A549 (cell line): ENCODE data around the gene ARHGEF37. TPM values are rescaled to one million over a fixed set of nuclear protein-coding genes. Genes with fewer than 3 reads are reported as not detected.

Experiments
- ATAC-seq, 2 experiments: fragments of 200-7000 bp in 1 of 2; fragments of >200 bp in 1 of 2; cut with Nextera tagmentation in 1 of 2; cut with Tn5 transposase in 1 of 2; 3 replicates each; pipeline versions ENCODE4 v1.8.0 to v1.9.1; 2018 to 2020; ENCODE audit warnings: mild to moderate bottlenecking in 1 of 2, moderate library complexity in 1 of 2
- CTCF ChIA-PET: fragments of 300-600 bp; sonication (Branson Sonifier 250); formaldehyde crosslinking; extraction: SDS; loops from one replicate; lab custom pipeline; 2021; ENCODE audit warnings: antibody characterized with exemption, inconsistent platforms; lab: Yijun Ruan, JAX
- POLR2A ChIA-PET: fragments of 350-600 bp; formaldehyde crosslinking; extraction: SDS; loops from one replicate; lab custom pipeline; 2021; ENCODE audit warnings: antibody characterized with exemption, inconsistent platforms; lab: Yijun Ruan, JAX
- DNase-seq, 2 experiments: peaks; one replicate each; pipeline versions ENCODE4 v3.0.0 to v3.0.0-alpha.2; 2011 to 2016; ENCODE audit warnings: low read depth in 1 of 2, low spot score in 1 of 2
- FAIRE-seq: peaks from 2 replicates; lab custom pipeline; 2011; peaks lifted over from hg19 to GRCh38; lab: Jason Lieb, UNC
- H3K27ac ChIP-seq, 2 experiments: fragments of >200 bp; sonication (Bioruptor Twin); formaldehyde crosslinking; 3 replicates each; pipeline ENCODE4 v1.5.1; 2016 to 2017
- H3K4me1 ChIP-seq: fragments of >200 bp; sonication (Bioruptor Twin); formaldehyde crosslinking; 3 replicates; pipeline ENCODE4 v1.6.1; 2016
- H3K4me2 ChIP-seq: fragments of >200 bp; sonication (Bioruptor Twin); formaldehyde crosslinking; 3 replicates; pipeline ENCODE4 v1.6.1; 2016
- H3K4me3 ChIP-seq: fragments of >200 bp; sonication (Bioruptor Twin); formaldehyde crosslinking; 3 replicates; pipeline ENCODE4 v1.5.1; 2016
- H3K9me3 ChIP-seq: fragments of >200 bp; sonication (Bioruptor Twin); formaldehyde crosslinking; 3 replicates; pipeline ENCODE4 v1.6.1; 2016
- BHLHE40 ChIP-seq: IDR thresholded peaks from 2 replicates; pipeline ENCODE4 v1.6.1; 2012; ENCODE audit warnings: low read depth, low read length, inconsistent platforms
- CBX2 ChIP-seq: fragments of 200-600 bp; sonication (generic); IDR thresholded peaks from 2 replicates; pipeline ENCODE4 v1.6.1; 2016; ENCODE audit warnings: low read depth, mild to moderate bottlenecking, borderline replicate concordance
- EHF ChIP-seq: fragments of 250-450 bp; sonication (Bioruptor Pico); IDR thresholded peaks from 2 replicates; pipeline ENCODE4 v1.5.0; 2020; ENCODE audit warnings: mild to moderate bottlenecking
- ESRRA ChIP-seq: fragments of 150-350 bp; IDR thresholded peaks from 2 replicates; pipeline ENCODE4 v1.6.1; 2014; ENCODE audit warnings: mild to moderate bottlenecking, low read length, borderline replicate concordance
- HDAC2 ChIP-seq: fragments of 200-600 bp; sonication (generic); IDR thresholded peaks from 2 replicates; pipeline ENCODE4 v1.6.1; 2016
- HEYL ChIP-seq: fragments of 250-450 bp; sonication (Bioruptor Pico); IDR thresholded peaks from 2 replicates; pipeline ENCODE4 v1.8.0; 2021; ENCODE audit warnings: mild to moderate bottlenecking, moderate library complexity
- HOXA7 ChIP-seq: fragments of 250-450 bp; sonication (Bioruptor Pico); IDR thresholded peaks from 2 replicates; pipeline ENCODE4 v1.5.0; 2020; ENCODE audit warnings: mild to moderate bottlenecking, moderate library complexity
- JUNB ChIP-seq: fragments of >200 bp; sonication (Bioruptor Twin); formaldehyde crosslinking; IDR thresholded peaks from 2 replicates; pipeline ENCODE4 v1.6.1; 2016
- KDM1A ChIP-seq: fragments of 200-600 bp; sonication (generic); IDR thresholded peaks from 2 replicates; pipeline ENCODE4 v1.6.1; 2016; ENCODE audit warnings: low read depth, mild to moderate bottlenecking
- MAFK ChIP-seq: fragments of 450-650 bp; IDR thresholded peaks from 2 replicates; pipeline ENCODE4 v1.6.1; 2014; ENCODE audit not compliant: partially characterized antibody
- MYC ChIP-seq: IDR thresholded peaks from 2 replicates; pipeline ENCODE4 v1.6.1; 2012; ENCODE audit warnings: mild to moderate bottlenecking, inconsistent platforms, low read length, improper control_type of control experiment, borderline replicate concordance
- NFE2L2 ChIP-seq: fragments of 150-350 bp; conservative IDR thresholded peaks from 2 replicates; pipeline ENCODE4 v1.6.1; 2014; ENCODE audit warnings: low read length
- POLR2A ChIP-seq: IDR thresholded peaks from 2 replicates; pipeline ENCODE4 v1.6.1; 2012; ENCODE audit warnings: mild to moderate bottlenecking, low read length
- RNF2 ChIP-seq: fragments of 200-600 bp; sonication (generic); IDR thresholded peaks from 2 replicates; pipeline ENCODE4 v1.6.1; 2016; ENCODE audit warnings: low read depth, mild to moderate bottlenecking, antibody characterized with exemption, moderate library complexity, borderline replicate concordance
- SREBF2 ChIP-seq: fragments of 450-650 bp; IDR thresholded peaks from 2 replicates; pipeline ENCODE4 v1.6.1; 2014; ENCODE audit warnings: mild to moderate bottlenecking, moderate library complexity
- TFCP2L1 ChIP-seq: fragments of 250-450 bp; sonication (Bioruptor Pico); IDR thresholded peaks from 2 replicates; pipeline ENCODE4 v1.5.0; 2021; ENCODE audit warnings: mild to moderate bottlenecking
- TP53 ChIP-seq: fragments of 250-450 bp; sonication (Bioruptor Pico); IDR thresholded peaks from 2 replicates; pipeline ENCODE4 v1.5.0; 2021; ENCODE audit warnings: mild to moderate bottlenecking, moderate library complexity
- ZC3H11A ChIP-seq: fragments of 450-650 bp; IDR thresholded peaks from 2 replicates; pipeline ENCODE4 v1.6.1; 2014; ENCODE audit warnings: antibody characterized with exemption, mild to moderate bottlenecking
- ZNF302 ChIP-seq: fragments of 250-450 bp; sonication (Bioruptor Pico); IDR thresholded peaks from 2 replicates; pipeline ENCODE4 v1.9.0; 2021; ENCODE audit warnings: inconsistent platforms, mild to moderate bottlenecking, moderate library complexity
- WGBS: methylation state at CpG from one replicate; pipeline ENCODE4 v1.1.6; 2017; ENCODE audit errors: missing lambda C conversion rate; 5-methylcytosine and 5-hydroxymethylcytosine counted together
- polyA plus RNA-seq, 4 experiments: library from polyadenylated mRNA; depleted of rRNA in 3 of 4; stranded (reverse); fragments of >200 nt; fragmentation: RNase III in 1 of 4; extraction: RNeasy Plus Mini Kit Qiagen cat#74134 plus additional on column Dnase treatment in 1 of 4; gene quantifications; 2 replicates in 3 of 4; 3 replicates in 1 of 4; pipeline ENCODE4 v1.2.3, GENCODE V29; 2011 to 2017
- TF ChIP-seq, protein P1 (sequence below): IDR thresholded peaks from 2 replicates; pipeline ENCODE4 v1.6.1; 2012
- TF ChIP-seq, protein P2 (sequence below): IDR thresholded peaks from 2 replicates; pipeline ENCODE4 v1.6.1; 2012; ENCODE audit warnings: low read depth, borderline replicate concordance
- TF ChIP-seq, protein P3 (sequence below): fragments of 250-450 bp; sonication (Bioruptor Pico); IDR thresholded peaks from 2 replicates; pipeline ENCODE4 v1.5.0; 2020; ENCODE audit warnings: low read depth, mild to moderate bottlenecking, moderate library complexity
- TF ChIP-seq, protein P4 (sequence below): fragments of 450-650 bp; IDR thresholded peaks from 2 replicates; pipeline ENCODE4 v1.6.1; 2014; ENCODE audit warnings: antibody characterized with exemption
- TF ChIP-seq, protein P5 (sequence below): fragments of >200 bp; sonication (Bioruptor Twin); formaldehyde crosslinking; IDR thresholded peaks from 3 replicates; pipeline ENCODE4 v1.6.1; 2016
- TF ChIP-seq, protein P6 (sequence below): fragments of 250-450 bp; sonication (Bioruptor Pico); IDR thresholded peaks from 2 replicates; pipeline ENCODE4 v1.5.0; 2021; ENCODE audit warnings: mild to moderate bottlenecking, moderate library complexity, borderline replicate concordance

Gene ARHGEF37
- polyA plus RNA-seq, 2 of the 4 experiments (the other 2 are of a cell fraction), result 1.2 to 1.5 TPM

DNA sequence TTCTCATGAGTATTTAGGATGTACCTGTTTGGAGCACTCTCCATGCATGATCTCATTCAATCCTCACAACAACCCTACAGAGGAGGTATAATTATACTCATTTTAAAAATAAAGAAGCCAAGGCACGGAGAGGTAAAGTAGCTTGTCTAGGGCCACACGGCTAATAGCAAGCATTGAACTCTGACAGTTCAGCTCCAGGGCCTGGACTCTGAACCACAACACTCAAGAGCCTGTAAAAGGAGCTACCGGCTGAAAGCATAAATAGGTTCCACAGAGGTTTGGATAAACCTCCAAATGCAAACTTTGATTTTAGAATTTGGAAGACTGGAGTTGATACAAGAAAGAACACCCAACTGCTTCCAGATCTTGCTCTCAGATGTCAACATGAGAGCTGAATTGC is 41.2 kb downstream of the ARHGEF37 start:
- no peak for DNase-seq
- H3K4me1 ChIP-seq, result peaks cover 9% of the 10 kb centered on the region; the same call in 1 of the 3 replicates
- no peak overlapping the region for H3K4me3 ChIP-seq
- POLR2A ChIA-PET, result interaction anchor here (1.6 kb wide), 1 partner anchor 71 kb away, joined by 3 read pairs; the partner anchor contains the start of gene CSNK1A1
- TF ChIP-seq, protein P1, sequence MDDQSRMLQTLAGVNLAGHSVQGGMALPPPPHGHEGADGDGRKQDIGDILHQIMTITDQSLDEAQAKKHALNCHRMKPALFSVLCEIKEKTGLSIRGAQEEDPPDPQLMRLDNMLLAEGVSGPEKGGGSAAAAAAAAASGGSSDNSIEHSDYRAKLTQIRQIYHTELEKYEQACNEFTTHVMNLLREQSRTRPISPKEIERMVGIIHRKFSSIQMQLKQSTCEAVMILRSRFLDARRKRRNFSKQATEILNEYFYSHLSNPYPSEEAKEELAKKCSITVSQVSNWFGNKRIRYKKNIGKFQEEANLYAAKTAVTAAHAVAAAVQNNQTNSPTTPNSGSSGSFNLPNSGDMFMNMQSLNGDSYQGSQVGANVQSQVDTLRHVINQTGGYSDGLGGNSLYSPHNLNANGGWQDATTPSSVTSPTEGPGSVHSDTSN, result no peak
- TF ChIP-seq TP53 (CRISPR knock-in tag) (no peak), HEYL (CRISPR knock-in tag) (no peak), ZC3H11A (no peak), KDM1A (no peak), JUNB (no peak), RNF2 (no peak), ZNF302 (CRISPR knock-in tag) (no peak), ESRRA (no peak), BHLHE40 (no peak), TFCP2L1 (no peak), NFE2L2 (no peak), MYC (no peak)
- TF ChIP-seq, protein P2, sequence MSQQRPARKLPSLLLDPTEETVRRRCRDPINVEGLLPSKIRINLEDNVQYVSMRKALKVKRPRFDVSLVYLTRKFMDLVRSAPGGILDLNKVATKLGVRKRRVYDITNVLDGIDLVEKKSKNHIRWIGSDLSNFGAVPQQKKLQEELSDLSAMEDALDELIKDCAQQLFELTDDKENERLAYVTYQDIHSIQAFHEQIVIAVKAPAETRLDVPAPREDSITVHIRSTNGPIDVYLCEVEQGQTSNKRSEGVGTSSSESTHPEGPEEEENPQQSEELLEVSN, result no peak
- TF ChIP-seq, protein P3, sequence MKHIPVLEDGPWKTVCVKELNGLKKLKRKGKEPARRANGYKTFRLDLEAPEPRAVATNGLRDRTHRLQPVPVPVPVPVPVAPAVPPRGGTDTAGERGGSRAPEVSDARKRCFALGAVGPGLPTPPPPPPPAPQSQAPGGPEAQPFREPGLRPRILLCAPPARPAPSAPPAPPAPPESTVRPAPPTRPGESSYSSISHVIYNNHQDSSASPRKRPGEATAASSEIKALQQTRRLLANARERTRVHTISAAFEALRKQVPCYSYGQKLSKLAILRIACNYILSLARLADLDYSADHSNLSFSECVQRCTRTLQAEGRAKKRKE (CRISPR knock-in tag), result no peak
- TF ChIP-seq, protein P4, sequence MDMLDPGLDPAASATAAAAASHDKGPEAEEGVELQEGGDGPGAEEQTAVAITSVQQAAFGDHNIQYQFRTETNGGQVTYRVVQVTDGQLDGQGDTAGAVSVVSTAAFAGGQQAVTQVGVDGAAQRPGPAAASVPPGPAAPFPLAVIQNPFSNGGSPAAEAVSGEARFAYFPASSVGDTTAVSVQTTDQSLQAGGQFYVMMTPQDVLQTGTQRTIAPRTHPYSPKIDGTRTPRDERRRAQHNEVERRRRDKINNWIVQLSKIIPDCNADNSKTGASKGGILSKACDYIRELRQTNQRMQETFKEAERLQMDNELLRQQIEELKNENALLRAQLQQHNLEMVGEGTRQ, result no peak
- TF ChIP-seq, protein P5, sequence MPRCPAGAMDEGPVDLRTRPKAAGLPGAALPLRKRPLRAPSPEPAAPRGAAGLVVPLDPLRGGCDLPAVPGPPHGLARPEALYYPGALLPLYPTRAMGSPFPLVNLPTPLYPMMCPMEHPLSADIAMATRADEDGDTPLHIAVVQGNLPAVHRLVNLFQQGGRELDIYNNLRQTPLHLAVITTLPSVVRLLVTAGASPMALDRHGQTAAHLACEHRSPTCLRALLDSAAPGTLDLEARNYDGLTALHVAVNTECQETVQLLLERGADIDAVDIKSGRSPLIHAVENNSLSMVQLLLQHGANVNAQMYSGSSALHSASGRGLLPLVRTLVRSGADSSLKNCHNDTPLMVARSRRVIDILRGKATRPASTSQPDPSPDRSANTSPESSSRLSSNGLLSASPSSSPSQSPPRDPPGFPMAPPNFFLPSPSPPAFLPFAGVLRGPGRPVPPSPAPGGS, result no peak
- TF ChIP-seq, all 56 proteins: peak for 0
- H3K27ac ChIP-seq, result no peak overlapping the region
- CTCF ChIA-PET, result interaction anchor here (0.8 to 4.1 kb wide), 8 partner anchors 11 to 305 kb away, joined by 3 to 29 read pairs (median 5); no protein-coding TSS in a partner anchor
- H3K9me3 ChIP-seq, result no peaks in the 10 kb centered on the region
- no peak overlapping the region for H3K4me2 ChIP-seq
- FAIRE-seq (no peak), ATAC-seq (no peak)
- 81% methylated on average over 3 of the region's 3 CpGs for WGBS

DNA sequence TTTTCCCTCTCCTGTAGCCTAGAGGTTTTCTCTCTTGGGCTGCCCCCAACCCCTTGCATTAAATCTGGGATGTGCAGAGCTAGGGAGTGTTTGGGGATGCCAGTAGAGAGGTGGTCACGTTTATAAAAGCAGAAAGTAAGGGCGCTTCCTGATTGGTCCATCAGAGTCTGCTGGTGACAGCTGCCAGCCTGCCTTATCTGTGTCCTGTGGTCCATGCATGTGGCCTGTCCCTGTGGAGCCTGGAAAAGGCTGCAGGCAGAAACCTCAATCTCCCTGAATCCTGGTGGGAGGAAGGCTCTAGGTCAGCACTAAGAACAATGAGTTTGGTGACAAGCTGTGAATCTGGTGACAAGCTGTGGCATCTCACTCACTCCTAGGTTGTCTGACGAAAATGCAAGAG is 42.2 kb downstream of the ARHGEF37 start:
- FAIRE-seq (no peak), ATAC-seq (no peak)
- Histone ChIP-seq H3K9me3 (no peaks in the 10 kb centered on the region), H3K4me1 (peaks cover 5% of the 10 kb centered on the region; the same call in 1 of the 3 replicates), H3K4me2 (no peak overlapping the region), H3K27ac (no peak overlapping the region)
- CTCF ChIA-PET, result interaction anchor here (0.9 to 4.1 kb wide), 6 partner anchors 10 to 230 kb away, joined by 3 to 29 read pairs (median 4); no protein-coding TSS in a partner anchor
- POLR2A ChIA-PET, result no interaction called here
- TF ChIP-seq MAFK (no peak), ESRRA (no peak), HOXA7 (CRISPR knock-in tag) (no peak), TP53 (CRISPR knock-in tag) (no peak), POLR2A (no peak), ZNF302 (CRISPR knock-in tag) (no peak), SREBF2 (no peak), EHF (CRISPR knock-in tag) (no peak), CBX2 (no peak), NFE2L2 (no peak), HDAC2 (no peak)
- TF ChIP-seq, protein P2, result no peak
- TF ChIP-seq, protein P6, sequence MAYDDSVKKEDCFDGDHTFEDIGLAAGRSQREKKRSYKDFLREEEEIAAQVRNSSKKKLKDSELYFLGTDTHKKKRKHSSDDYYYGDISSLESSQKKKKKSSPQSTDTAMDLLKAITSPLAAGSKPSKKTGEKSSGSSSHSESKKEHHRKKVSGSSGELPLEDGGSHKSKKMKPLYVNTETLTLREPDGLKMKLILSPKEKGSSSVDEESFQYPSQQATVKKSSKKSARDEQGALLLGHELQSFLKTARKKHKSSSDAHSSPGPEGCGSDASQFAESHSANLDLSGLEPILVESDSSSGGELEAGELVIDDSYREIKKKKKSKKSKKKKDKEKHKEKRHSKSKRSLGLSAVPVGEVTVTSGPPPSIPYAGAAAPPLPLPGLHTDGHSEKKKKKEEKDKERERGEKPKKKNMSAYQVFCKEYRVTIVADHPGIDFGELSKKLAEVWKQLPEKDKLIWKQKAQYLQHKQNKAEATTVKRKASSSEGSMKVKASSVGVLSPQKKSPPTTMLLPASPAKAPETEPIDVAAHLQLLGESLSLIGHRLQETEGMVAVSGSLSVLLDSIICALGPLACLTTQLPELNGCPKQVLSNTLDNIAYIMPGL (CRISPR knock-in tag), result no peak
- TF ChIP-seq, all 56 proteins: peak for 0
- no peak for DNase-seq
- H3K4me3 ChIP-seq, result no peak overlapping the region
- WGBS, result 65% methylated on average over 3 of the region's 3 CpGs
